GM12873 (cell line): ENCODE results near the gene TPM1.

Source experiments
- TF ChIP-seq, protein P1 (sequence below): IDR thresholded peaks from 2 replicates; pipeline ENCODE4 v1.5.1; 2012; ENCODE audit warnings: low read depth, mild to moderate bottlenecking, moderate library complexity, low read length, control low read depth; ENCODE audit not compliant: insufficient read depth; ENCODE audit errors: missing control alignments

TPM1 gene

GRCh38 chr15:63038926-63039673 lies 3.4 kb upstream of the TPM1 start:
- TF ChIP-seq, protein P1, sequence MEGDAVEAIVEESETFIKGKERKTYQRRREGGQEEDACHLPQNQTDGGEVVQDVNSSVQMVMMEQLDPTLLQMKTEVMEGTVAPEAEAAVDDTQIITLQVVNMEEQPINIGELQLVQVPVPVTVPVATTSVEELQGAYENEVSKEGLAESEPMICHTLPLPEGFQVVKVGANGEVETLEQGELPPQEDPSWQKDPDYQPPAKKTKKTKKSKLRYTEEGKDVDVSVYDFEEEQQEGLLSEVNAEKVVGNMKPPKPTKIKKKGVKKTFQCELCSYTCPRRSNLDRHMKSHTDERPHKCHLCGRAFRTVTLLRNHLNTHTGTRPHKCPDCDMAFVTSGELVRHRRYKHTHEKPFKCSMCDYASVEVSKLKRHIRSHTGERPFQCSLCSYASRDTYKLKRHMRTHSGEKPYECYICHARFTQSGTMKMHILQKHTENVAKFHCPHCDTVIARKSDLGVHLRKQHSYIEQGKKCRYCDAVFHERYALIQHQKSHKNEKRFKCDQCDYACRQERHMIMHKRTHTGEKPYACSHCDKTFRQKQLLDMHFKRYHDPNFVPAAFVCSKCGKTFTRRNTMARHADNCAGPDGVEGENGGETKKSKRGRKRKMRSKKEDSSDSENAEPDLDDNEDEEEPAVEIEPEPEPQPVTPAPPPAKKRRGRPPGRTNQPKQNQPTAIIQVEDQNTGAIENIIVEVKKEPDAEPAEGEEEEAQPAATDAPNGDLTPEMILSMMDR = no peak

GRCh38 chr15:63039811-63040210 lies 2.7 kb upstream of the TPM1 start:
- TF ChIP-seq, protein P1 = no peak

DNA sequence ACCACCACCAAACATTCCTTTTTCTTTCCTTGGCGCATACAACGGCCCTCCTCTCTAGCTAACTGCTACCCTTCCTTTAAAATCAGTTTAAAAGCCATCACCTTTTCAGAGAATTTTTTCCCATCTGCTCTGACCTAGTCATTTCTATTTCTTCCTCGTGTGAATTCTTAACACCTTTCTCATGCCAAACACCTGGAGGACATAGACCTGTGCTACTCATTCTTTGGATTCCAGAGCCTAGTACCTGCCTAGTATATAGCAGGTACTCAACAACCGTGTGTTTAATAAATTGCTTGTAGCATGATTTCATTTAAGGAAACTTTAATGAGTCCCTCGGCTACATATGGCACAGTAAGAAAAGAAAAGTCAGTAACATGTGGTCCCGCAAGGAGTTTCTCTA lies 2.0 kb upstream of the TPM1 start:
- TF ChIP-seq, protein P1 = no peak

- TF ChIP-seq, protein P1 = no peak
These were observed 1.6 kb upstream of the TPM1 start for GRCh38 chr15:63040954-63041353.

DNA sequence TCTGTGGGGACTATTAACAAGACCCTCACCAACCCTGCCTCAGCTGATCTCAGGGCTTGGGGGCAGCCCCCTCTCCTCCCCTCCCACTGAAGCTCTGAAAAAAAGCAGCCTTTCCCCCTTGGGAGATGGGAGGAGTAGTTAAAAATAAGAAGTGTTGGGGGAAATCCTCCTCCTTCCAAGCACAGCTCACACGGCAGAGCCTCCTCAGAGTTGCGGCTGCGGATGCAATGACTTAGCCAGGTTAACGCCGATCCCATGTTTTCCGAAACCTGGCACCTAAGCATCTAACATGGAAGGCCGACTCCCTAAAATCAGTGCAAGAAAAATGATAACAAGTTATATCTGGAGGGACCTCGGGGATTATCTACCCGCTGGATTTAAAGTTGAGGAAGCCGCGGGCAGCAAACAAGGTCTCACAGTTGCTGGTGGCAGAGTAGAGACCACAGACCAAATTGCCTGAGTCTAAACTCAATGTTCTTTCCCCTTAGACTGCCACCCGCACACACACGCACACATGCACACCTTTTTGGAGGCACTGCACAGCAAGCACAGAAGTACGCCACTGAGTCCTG lies 1.1 kb upstream of the TPM1 start:
- TF ChIP-seq, protein P1 = no peak

- TF ChIP-seq, protein P1 = no peak
These were observed 359 bp downstream of the TPM1 start for GRCh38 chr15:63042877-63043334.

- TF ChIP-seq, protein P1 = no peak
These were observed 959 bp downstream of the TPM1 start for GRCh38 chr15:63043335-63044076.
